Activated CD8-positive, alpha-beta T cell treated with anti-CD3 and anti-CD28 coated beads, Interleukin-2, amount 10 ng/mL, durations not matched to agents 7 days and 5 days (primary cell): ENCODE results near the gene PLSCR3. TPM values are rescaled to one million over a fixed set of nuclear protein-coding genes. Genes with fewer than 3 reads are reported as not detected.

Source experiments
- ATAC-seq: fragments of 150-1000 bp; cut with Tn5 transposase; one replicate; pipeline ENCODE4 v1.10.0; 2021; ENCODE audit warnings: moderate library complexity
- CTCF ChIA-PET: fragments of 350-600 bp; sonication (Branson Sonifier 250); formaldehyde crosslinking; loops from one replicate; lab custom pipeline; 2021; ENCODE audit warnings: antibody characterized with exemption; lab: Charles Lee
- POLR2A ChIA-PET: fragments of 350-600 bp; sonication (Branson Sonifier 250); formaldehyde crosslinking; loops from one replicate; lab custom pipeline; 2021; ENCODE audit warnings: antibody characterized with exemption; lab: Charles Lee
- DNase-seq: peaks from one replicate; pipeline ENCODE4 v3.0.0-alpha.2; 2020
- H3K27ac Mint-ChIP-seq: one replicate; pipeline ENCODE4 v1.8.0; 2021; ENCODE audit warnings: mild to moderate bottlenecking, mixed read lengths
- H3K27me3 Mint-ChIP-seq: one replicate; pipeline ENCODE4 v1.8.0; 2021; ENCODE audit warnings: low read depth, mixed read lengths
- H3K36me3 Mint-ChIP-seq: one replicate; pipeline ENCODE4 v1.8.0; 2021; ENCODE audit warnings: low read depth, mixed read lengths
- H3K4me1 Mint-ChIP-seq: one replicate; pipeline ENCODE4 v1.8.0; 2021; ENCODE audit warnings: low read depth, mixed read lengths
- H3K4me3 Mint-ChIP-seq: one replicate; pipeline ENCODE4 v1.8.0; 2021; ENCODE audit warnings: mild to moderate bottlenecking, mixed read lengths
- H3K9me3 Mint-ChIP-seq: one replicate; pipeline ENCODE4 v1.8.0; 2022; ENCODE audit warnings: mixed read lengths; ENCODE audit not compliant: insufficient read depth
- total RNA-seq, 2 experiments: library from RNA; stranded (reverse); gene quantifications; one replicate each; pipeline ENCODE4 v1.2.3, GENCODE V29; 2021

The PLSCR3 gene
- total RNA-seq, 2 experiments from 2014 or later = 87.9 to 92.6 TPM

DNA sequence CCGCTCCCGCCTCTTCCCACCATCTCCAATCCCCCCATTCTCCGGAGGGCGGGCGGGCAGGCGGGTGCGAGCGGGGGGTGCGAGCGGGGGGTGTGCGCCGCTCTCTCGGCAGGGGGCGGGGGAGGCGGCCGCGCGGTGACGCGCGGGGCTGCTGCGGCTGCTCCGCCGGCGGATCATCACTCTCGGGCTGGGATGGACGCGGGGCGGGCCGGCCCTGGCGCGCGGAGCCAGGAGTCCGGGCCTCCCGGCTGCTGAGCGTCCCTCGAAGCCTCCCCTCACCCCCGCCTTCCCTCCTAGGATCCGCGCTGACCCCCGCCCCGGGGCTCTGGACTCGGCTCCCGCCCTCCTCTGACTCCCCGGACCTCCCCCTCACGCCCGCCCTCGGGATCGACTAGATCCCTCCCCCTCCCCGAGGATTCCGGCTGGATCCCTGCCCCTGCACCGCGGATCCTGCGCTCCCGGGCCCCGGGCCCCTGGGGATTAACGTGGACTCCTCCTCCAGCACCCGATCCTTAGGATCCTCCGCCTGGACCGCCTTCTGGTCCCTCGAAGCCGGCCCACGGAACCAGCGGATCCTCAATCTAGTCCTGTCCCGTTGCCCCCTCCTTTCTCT, 10.5 kb upstream of the PLSCR3 start:
- POLR2A ChIA-PET = interaction anchor here (0.8 to 2.2 kb wide), 3 partner anchors 9 to 79 kb away, joined by 3 to 10 read pairs (median 6); partner anchors contain the start of genes PLSCR3 and POLR2A
- peaks cover 2% of the 10 kb centered on the region for H3K36me3 Mint-ChIP-seq
- peak overlapping the region; percentile 95 for H3K4me3 Mint-ChIP-seq
- peaks cover 18% of the 10 kb centered on the region for H3K4me1 Mint-ChIP-seq
- peak overlapping the region; percentile 94 for H3K27ac Mint-ChIP-seq
- CTCF ChIA-PET = interaction anchor here (0.8 to 3.8 kb wide), 2 partner anchors 31 to 49 kb away, joined by 8 to 22 read pairs; partner anchors contain the start of gene TMEM102
- DNase-seq = no peak
- H3K9me3 Mint-ChIP-seq = no peaks in the 10 kb centered on the region
- peaks cover 9% of the 10 kb centered on the region for H3K27me3 Mint-ChIP-seq
- ATAC-seq = peak; percentile 39

DNA sequence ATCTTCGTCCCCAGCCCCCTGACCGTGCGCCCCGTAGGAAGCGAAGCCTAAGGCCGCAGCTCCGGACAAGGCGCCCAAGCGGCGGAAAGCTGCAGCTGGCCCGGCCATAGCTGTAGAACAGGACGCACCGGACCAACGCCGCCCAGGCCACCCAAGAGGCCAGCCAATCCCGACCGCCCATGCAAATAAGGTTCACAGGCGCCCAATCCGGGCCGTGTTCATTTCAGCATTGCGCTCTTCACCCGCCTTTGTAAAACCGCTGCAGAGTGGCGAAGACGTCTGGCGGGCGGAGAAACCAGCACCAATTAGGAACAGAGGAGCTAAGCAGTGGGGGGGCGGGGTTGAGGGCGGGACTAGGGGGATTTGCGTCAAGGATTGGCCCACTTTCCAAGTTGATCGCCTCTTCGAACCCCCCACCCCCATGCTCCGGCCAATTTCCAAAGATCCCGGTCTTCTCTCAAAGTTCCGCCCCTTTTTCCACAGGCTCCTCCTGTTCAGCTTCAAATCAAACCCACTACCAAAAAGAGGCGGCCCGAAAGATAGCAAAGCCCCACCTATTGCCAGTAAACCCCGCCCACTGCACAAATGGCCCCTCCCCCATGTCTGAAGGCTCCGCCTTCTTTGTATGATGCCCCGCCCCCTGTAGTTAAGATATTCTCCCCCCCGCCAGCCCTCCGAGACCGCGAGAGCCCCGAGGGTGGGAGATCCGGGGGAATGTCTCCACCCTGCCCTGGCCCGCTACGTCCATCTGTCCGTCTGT, 9.8 kb upstream of the PLSCR3 start, which contains the start of gene TMEM256:
TMEM256 (minus strand) TSS at position 121 of the 760 bp plus-strand sequence; CDS start at position 108, 13 bp downstream.
- Mint-ChIP-seq H3K9me3 (no peaks in the 10 kb centered on the region), H3K4me3 (peak within 1 kb of the TSS; percentile 95), H3K4me1 (peaks cover 18% of the 10 kb centered on the region), H3K27me3 (peaks cover 9% of the 10 kb centered on the region), H3K27ac (peak within 1 kb of the TSS; percentile 94), H3K36me3 (peaks cover 2% of the 10 kb centered on the region)
- CTCF ChIA-PET = interaction anchor here (0.8 to 3.8 kb wide), 4 partner anchors 11 to 123 kb away, joined by 4 to 22 read pairs (median 7); partner anchors contain the start of genes PLSCR3, SLC2A4 and TMEM102
- ATAC-seq = peak; percentile 94
- DNase-seq = peak; percentile 99
- POLR2A ChIA-PET = interaction anchor here (0.5 to 2.2 kb wide), 9 partner anchors 9 to 170 kb away, joined by 3 to 10 read pairs (median 4); partner anchors contain the start of genes NEURL4, PLSCR3 and POLR2A

GRCh38 chr17:7403727-7403976, 9.3 kb upstream of the PLSCR3 start:
- H3K36me3 Mint-ChIP-seq = peaks cover 2% of the 10 kb centered on the region
- H3K4me1 Mint-ChIP-seq = peaks cover 18% of the 10 kb centered on the region
- H3K4me3 Mint-ChIP-seq = peak overlapping the region; percentile 95
- CTCF ChIA-PET = interaction anchor here (0.8 to 3.8 kb wide), 7 partner anchors 10 to 123 kb away, joined by 3 to 22 read pairs (median 6); partner anchors contain the start of genes PLSCR3, SLC2A4, TMEM102 and TMEM95
- ATAC-seq = no peak
- H3K27ac Mint-ChIP-seq = peak overlapping the region; percentile 94
- H3K9me3 Mint-ChIP-seq = no peaks in the 10 kb centered on the region
- DNase-seq = no peak
- H3K27me3 Mint-ChIP-seq = peaks cover 9% of the 10 kb centered on the region
- POLR2A ChIA-PET = interaction anchor here (0.5 to 2.2 kb wide), 9 partner anchors 9 to 170 kb away, joined by 3 to 10 read pairs (median 4); partner anchors contain the start of genes NEURL4, PLSCR3 and POLR2A

DNA sequence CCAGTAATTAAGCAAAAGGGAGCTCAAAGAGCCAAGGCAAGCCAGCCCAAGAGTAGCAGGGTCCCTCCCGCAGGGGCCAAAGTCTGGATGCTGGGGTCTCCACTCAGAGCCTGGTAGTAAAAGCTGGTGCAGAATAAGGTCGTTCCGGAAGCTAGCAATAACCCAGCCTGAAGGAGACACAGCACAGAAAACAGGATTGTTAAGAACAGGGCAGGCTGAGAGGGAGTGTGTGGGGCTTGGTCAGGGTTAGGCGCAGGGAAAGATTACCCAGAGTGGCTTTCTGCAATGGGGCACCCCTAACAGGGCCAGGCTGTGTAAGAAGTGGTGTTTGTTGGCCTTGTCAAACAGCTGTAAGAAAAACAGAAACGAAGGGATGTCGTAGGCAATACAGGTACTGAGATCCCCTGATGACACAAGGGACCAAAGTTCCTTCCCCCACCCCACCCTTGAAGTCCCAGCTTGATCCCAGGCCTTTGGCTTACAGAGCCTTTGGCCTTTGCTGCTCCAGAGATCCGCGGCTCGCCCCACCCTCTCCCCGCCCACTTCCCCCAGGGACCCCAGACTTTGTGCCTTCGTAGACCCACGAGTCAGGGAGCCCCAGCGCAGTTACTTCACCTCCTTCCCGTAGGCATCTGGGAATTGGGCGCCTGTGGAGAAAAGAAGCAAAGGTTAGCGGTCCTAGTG, 8.9 kb upstream of the PLSCR3 start:
- POLR2A ChIA-PET = interaction anchor here (0.6 to 2.2 kb wide), 7 partner anchors 9 to 171 kb away, joined by 3 to 10 read pairs (median 4); partner anchors contain the start of genes NEURL4, PLSCR3 and POLR2A
- Mint-ChIP-seq H3K36me3 (peaks cover 2% of the 10 kb centered on the region), H3K27ac (peak overlapping the region; percentile 94), H3K4me1 (peaks cover 18% of the 10 kb centered on the region), H3K9me3 (no peaks in the 10 kb centered on the region), H3K27me3 (peaks cover 9% of the 10 kb centered on the region), H3K4me3 (peak overlapping the region; percentile 95)
- ATAC-seq = no peak
- peak; percentile 49 for DNase-seq
- CTCF ChIA-PET = interaction anchor here (0.6 to 3.8 kb wide), 7 partner anchors 10 to 122 kb away, joined by 3 to 22 read pairs (median 4); partner anchors contain the start of genes PLSCR3, SLC2A4, TMEM102 and TMEM95

DNA sequence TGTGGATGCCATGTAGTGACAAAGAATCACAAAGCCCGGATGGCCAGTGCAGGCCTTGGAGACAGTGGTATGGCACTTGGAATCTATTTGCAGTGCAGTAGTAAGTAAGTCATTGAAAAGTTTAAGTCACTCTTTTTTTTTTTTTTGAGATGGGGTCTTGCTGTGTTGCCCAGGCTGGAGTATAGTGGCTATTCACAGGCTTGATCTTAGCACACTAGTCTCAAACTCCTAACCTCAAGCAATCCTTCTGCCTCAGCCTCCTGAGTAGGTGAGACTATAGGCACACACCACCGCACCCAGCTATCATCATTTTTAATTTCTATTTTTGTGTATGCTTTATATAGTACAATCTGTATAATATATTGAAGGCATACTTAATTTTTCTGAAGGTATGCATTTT, 4.3 kb upstream of the PLSCR3 start:
- no peak for ATAC-seq
- ChIA-PET POLR2A (interaction anchor here (0.9 kb wide), 1 partner anchor 33 kb away, joined by 4 read pairs; no protein-coding TSS in a partner anchor), CTCF (interaction anchor here (0.6 kb wide), 1 partner anchor 37 kb away, joined by 4 read pairs; the partner anchor contains the start of gene TMEM102)
- Mint-ChIP-seq H3K27ac (no peak overlapping the region), H3K9me3 (no peaks in the 10 kb centered on the region), H3K4me3 (no peak overlapping the region), H3K36me3 (peaks cover 2% of the 10 kb centered on the region), H3K27me3 (no peaks in the 10 kb centered on the region), H3K4me1 (peaks cover 16% of the 10 kb centered on the region)
- DNase-seq = no peak

DNA sequence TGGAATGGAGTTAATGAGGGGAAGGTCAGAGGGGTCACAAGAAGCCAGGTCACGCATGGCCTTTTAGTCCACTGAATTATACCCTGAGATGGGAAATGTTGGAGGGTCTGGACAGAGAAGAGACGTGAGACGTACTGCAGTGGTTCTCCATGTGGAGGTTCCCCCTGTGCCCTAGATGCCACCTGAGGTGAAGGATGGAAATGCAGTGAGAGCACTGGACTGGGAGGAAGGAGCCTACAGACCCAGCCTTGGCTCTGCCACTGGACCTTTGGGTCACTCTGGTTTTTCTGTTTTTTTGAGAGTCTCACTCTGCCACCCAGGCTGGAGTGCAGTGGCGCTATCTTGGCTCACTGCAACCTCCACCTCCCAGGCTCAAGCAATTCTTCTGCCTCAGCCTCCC, 1.8 kb upstream of the PLSCR3 start:
- Mint-ChIP-seq H3K36me3 (peaks cover 17% of the 10 kb centered on the region), H3K4me1 (peaks cover 23% of the 10 kb centered on the region), H3K9me3 (no peaks in the 10 kb centered on the region), H3K27me3 (no peaks in the 10 kb centered on the region), H3K27ac (no peak overlapping the region), H3K4me3 (no peak overlapping the region)
- ATAC-seq (no peak), DNase-seq (no peak)
- CTCF ChIA-PET = no interaction called here
- POLR2A ChIA-PET = no interaction called here

DNA sequence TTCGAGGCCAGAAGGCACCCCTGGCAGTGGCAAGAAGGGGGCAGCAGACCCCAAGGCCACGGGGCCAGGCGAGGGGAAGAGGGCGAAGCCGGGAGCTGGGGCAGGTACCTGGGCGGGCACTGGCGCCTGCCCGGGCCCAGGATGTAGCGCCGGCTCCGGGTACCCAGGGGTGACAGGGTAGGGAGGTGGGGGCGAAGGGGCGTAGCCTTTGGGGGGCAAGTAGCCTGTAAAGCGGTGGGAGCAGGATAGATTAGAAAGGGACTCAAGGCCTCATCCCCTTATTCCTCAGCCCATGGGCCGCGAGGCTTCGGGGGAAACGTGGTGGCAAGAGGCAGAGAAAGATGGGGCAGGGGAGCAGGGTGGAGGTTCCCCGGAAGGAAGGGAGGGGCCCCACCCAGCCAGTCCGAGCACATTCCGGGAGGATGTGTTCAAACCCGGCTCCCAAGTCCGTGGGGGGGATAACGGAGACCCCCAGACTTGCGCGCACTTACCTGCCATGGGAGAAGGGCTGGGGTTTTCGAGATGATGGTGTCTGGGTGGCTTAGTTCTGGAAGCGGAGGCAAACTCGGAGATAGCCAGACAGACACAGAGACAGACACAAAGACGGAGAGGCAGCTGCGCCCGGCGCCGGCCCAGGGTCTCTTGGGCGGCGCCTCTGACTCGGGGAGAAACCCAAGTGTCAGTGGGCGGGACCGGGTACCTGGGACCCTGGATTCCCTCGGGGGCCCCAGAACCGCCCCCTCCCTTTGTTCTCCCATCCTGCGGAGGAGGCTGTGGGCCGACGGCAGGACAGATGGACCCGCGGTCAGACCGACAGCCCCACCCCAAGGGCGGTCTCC, 493 bp downstream of the PLSCR3 start:
- ChIA-PET CTCF (interaction anchor here (0.7 to 2.4 kb wide), 5 partner anchors 10 to 64 kb away, joined by 3 to 6 read pairs (median 4); partner anchors contain the start of genes NEURL4, TMEM102, TMEM256 and TMEM95), POLR2A (interaction anchor here (1.9 kb wide), 1 partner anchor 10 kb away, joined by 10 read pairs; the partner anchor contains the start of gene TMEM256)
- Mint-ChIP-seq H3K9me3 (no peaks in the 10 kb centered on the region), H3K36me3 (peaks cover 33% of the 10 kb centered on the region), H3K4me3 (peak overlapping the region; percentile 92), H3K27me3 (no peaks in the 10 kb centered on the region), H3K27ac (peak overlapping the region; percentile 87), H3K4me1 (peaks cover 26% of the 10 kb centered on the region)
- DNase-seq (peak; percentile 70), ATAC-seq (peak; percentile 64)

DNA sequence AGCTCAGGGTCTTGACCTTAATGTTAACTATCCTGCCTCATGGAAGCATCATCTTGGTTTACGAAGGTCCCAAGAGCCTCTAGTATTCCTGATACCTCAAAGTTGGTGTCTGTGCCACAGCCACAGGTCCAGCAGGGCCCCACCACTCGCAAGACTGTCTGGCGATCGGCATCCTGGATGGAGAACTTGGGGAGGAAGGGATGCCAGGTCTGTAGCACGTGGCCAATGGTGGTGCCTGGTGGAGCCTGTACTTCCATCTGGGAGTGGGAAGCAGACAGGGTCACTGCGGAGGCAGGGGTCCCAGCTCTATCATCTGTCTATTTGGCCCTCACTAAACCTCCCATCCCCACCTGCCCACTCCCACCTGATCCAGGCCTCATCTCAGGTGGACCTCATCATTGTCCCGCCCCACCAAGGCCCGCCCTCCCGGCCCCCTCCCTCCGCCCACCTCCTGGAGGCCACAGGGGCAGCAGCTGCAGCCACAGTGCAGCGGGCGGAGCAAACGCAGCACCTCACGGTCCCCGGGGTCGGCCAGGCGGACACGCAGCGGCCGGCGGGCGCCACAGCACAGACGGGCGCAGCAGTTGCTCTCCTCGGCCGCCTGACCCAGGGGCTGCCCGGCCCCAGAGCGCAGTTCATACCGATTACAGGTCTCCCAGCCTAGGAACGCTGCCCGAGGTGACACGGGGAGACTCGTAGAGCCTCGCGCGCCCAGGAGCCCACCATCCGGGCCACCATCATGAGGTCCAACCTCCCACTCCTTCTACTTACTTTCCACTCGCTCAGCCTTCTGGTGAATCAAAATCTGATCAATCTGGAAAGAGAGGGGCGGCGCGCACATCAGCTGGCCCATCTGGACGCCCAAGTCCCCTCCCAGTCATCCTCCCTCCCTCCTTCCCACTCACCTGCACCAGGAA, 1.4 kb downstream of the PLSCR3 start:
- POLR2A ChIA-PET = interaction anchor here (1.9 kb wide), 1 partner anchor 11 kb away, joined by 10 read pairs; the partner anchor contains the start of gene TMEM256
- Mint-ChIP-seq H3K27me3 (no peaks in the 10 kb centered on the region), H3K36me3 (peaks cover 33% of the 10 kb centered on the region), H3K9me3 (no peaks in the 10 kb centered on the region), H3K27ac (peak overlapping the region; percentile 49), H3K4me1 (peaks cover 26% of the 10 kb centered on the region), H3K4me3 (peak overlapping the region; percentile 92)
- no peak for DNase-seq
- no peak for ATAC-seq
- CTCF ChIA-PET = interaction anchor here (2.4 kb wide), 1 partner anchor 11 kb away, joined by 6 read pairs; the partner anchor contains the start of gene TMEM256

GRCh38 chr17:7391307-7391706, 3.0 kb downstream of the PLSCR3 start:
- DNase-seq (no peak), ATAC-seq (no peak)
- Mint-ChIP-seq H3K4me1 (peaks cover 26% of the 10 kb centered on the region), H3K36me3 (peaks cover 33% of the 10 kb centered on the region), H3K9me3 (no peaks in the 10 kb centered on the region), H3K27ac (no peak overlapping the region), H3K4me3 (no peak overlapping the region), H3K27me3 (no peaks in the 10 kb centered on the region)
- ChIA-PET CTCF (no interaction called here), POLR2A (no interaction called here)
